Measurements from ENCODE around the gene TMEM150A. TPM values are rescaled to one million over a fixed set of nuclear protein-coding genes. Genes with fewer than 3 reads are reported as not detected.
A peak's percentile ranks its signal among the peaks of the same experiment; 100 is the strongest.

Gene TMEM150A
- total and polyA plus RNA-seq, 2 of the 13 experiments (the other 11 are each of a cell fraction or from before 2014, with no cell fraction given): 30.1 to 70.4 TPM

GRCh38 chr2:85584857-85585780 lies 17.4 kb downstream of the TMEM150A start (continued):
- TF ChIP-seq ZNF639 (CRISPR knock-in tag; conservative IDR thresholded peaks at IDR 0.05): no peak
- no peak; the same call in 1 of the 2 replicates for TF ChIP-seq FIP1L1 (IDR thresholded peaks at IDR 0.05; ENCODE audit: borderline replicate concordance, insufficient read depth, low read depth, low read length)
- TF ChIP-seq, protein P1, sequence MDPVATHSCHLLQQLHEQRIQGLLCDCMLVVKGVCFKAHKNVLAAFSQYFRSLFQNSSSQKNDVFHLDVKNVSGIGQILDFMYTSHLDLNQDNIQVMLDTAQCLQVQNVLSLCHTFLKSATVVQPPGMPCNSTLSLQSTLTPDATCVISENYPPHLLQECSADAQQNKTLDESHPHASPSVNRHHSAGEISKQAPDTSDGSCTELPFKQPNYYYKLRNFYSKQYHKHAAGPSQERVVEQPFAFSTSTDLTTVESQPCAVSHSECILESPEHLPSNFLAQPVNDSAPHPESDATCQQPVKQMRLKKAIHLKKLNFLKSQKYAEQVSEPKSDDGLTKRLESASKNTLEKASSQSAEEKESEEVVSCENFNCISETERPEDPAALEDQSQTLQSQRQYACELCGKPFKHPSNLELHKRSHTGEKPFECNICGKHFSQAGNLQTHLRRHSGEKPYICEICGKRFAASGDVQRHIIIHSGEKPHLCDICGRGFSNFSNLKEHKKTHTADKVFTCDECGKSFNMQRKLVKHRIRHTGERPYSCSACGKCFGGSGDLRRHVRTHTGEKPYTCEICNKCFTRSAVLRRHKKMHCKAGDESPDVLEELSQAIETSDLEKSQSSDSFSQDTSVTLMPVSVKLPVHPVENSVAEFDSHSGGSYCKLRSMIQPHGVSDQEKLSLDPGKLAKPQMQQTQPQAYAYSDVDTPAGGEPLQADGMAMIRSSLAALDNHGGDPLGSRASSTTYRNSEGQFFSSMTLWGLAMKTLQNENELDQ (CRISPR knock-in tag; IDR thresholded peaks at IDR 0.05; ENCODE audit: borderline replicate concordance): no peak
- no peak; the same call in none of the 2 replicates for TF ChIP-seq SSRP1 (CRISPR knock-in tag; IDR thresholded peaks at IDR 0.05)
- peak; percentile 76 for TF ChIP-seq ZNF12 (CRISPR knock-in tag; IDR thresholded peaks at IDR 0.05)
- peak; percentile 96; the same call in 1 of the 2 replicates for TF ChIP-seq MIER3 (CRISPR knock-in tag; IDR thresholded peaks at IDR 0.05; ENCODE audit: borderline replicate concordance)
- TF ChIP-seq KLF15 (CRISPR knock-in tag; IDR thresholded peaks at IDR 0.05; ENCODE audit: borderline replicate concordance): no peak
- TF ChIP-seq FOXJ3 (CRISPR knock-in tag; IDR thresholded peaks at IDR 0.05; ENCODE audit: borderline replicate concordance): peak; percentile 83; the same call in 1 of the 2 replicates
- no peak for TF ChIP-seq CREB3 (CRISPR knock-in tag; IDR thresholded peaks at IDR 0.05)
- TF ChIP-seq ATAD3A (CRISPR knock-in tag; IDR thresholded peaks at IDR 0.05): no peak
- TF ChIP-seq KDM2A (CRISPR knock-in tag; IDR thresholded peaks at IDR 0.05; ENCODE audit: borderline replicate concordance, low read depth): peak; percentile 41; the same call in 1 of the 2 replicates
- no peak for TF ChIP-seq ZNF318 (CRISPR knock-in tag; IDR thresholded peaks at IDR 0.05)
- TF ChIP-seq NKX3-1 (CRISPR knock-in tag; IDR thresholded peaks at IDR 0.05): peak; percentile 7
- no peak for TF ChIP-seq ZFP62 (CRISPR knock-in tag; IDR thresholded peaks at IDR 0.05)
- TF ChIP-seq TCF7 (IDR thresholded peaks at IDR 0.05; ENCODE audit: low read depth): peak; percentile 59
- TF ChIP-seq ZNF263 (CRISPR knock-in tag; IDR thresholded peaks at IDR 0.05): peak; percentile 98
